ENCODE data around the gene PDCL3.

Gene PDCL3

GRCh38 chr2:100612388-100613000 is 49.7 kb downstream of the PDCL3 start:
- H2AFZ ChIP-seq (ENCODE audit: low read length): no peak overlapping the region
- H3K4me3 ChIP-seq (ENCODE audit: low read length): no peak overlapping the region
- H3K36me3 ChIP-seq (replicated peaks; ENCODE audit: insufficient read depth, low read length): no peaks in the 10 kb centered on the region
- no peaks in the 10 kb centered on the region for H3F3A ChIP-seq (ENCODE audit: insufficient read depth, low read length)
- no peaks in the 10 kb centered on the region for H3K9me3 ChIP-seq (replicated peaks; ENCODE audit: insufficient read depth, low read length)
- H3K9ac ChIP-seq (ENCODE audit: low read length): no peak overlapping the region
- no peaks in the 10 kb centered on the region for H3K4me1 ChIP-seq (ENCODE audit: low read length)
- no peaks in the 10 kb centered on the region for H3K9me2 ChIP-seq (replicated peaks; ENCODE audit: insufficient read depth, low read length)
- no peak for DNase-seq
- H3K79me2 ChIP-seq (ENCODE audit: low read length): no peaks in the 10 kb centered on the region
- no peak overlapping the region for H3K27ac ChIP-seq (ENCODE audit: low read length)
- H3K27me3 ChIP-seq (replicated peaks; ENCODE audit: insufficient read depth, low read length): no peaks in the 10 kb centered on the region
- no peaks in the 10 kb centered on the region for H4K20me1 ChIP-seq (ENCODE audit: insufficient read depth, low read length)
- TF ChIP-seq, protein P1, sequence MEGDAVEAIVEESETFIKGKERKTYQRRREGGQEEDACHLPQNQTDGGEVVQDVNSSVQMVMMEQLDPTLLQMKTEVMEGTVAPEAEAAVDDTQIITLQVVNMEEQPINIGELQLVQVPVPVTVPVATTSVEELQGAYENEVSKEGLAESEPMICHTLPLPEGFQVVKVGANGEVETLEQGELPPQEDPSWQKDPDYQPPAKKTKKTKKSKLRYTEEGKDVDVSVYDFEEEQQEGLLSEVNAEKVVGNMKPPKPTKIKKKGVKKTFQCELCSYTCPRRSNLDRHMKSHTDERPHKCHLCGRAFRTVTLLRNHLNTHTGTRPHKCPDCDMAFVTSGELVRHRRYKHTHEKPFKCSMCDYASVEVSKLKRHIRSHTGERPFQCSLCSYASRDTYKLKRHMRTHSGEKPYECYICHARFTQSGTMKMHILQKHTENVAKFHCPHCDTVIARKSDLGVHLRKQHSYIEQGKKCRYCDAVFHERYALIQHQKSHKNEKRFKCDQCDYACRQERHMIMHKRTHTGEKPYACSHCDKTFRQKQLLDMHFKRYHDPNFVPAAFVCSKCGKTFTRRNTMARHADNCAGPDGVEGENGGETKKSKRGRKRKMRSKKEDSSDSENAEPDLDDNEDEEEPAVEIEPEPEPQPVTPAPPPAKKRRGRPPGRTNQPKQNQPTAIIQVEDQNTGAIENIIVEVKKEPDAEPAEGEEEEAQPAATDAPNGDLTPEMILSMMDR (IDR thresholded peaks at IDR 0.05; ENCODE audit: low read length): no peak
- TF ChIP-seq EZH2 (optimal IDR thresholded peaks at IDR 0.05; ENCODE audit: low read depth, low read length): no peak
- no peak for TF ChIP-seq EZH2phosphoT487 (IDR thresholded peaks at IDR 0.05; ENCODE audit: low read length)
- H3K4me2 ChIP-seq (ENCODE audit: low read depth, low read length): no peak overlapping the region

DNA sequence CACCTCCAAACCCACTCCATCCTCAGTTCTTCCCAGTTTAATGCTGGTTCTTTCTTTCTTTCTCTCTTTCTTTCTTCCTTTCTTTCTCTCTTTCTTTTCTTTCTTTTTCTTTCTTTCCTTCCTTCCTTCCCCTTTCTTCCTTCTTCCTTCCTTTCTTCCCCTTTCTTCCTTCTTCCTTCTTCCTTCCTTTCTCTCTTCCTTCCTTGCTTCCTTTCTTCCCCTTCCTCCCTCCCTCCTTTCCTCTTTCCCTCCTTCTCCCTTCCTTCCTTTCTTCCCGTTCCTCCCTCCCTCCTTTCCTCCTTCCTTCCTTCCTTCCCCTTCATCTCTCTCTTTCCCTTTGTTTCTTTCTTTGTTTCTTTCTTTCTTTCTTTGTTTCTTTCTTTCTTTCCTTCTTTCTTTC is 50.9 kb downstream of the PDCL3 start:
- TF ChIP-seq EZH2 (optimal IDR thresholded peaks at IDR 0.05; ENCODE audit: low read depth, low read length) (no peak), EZH2phosphoT487 (IDR thresholded peaks at IDR 0.05; ENCODE audit: low read length) (no peak)
- TF ChIP-seq, protein P1 (IDR thresholded peaks at IDR 0.05; ENCODE audit: low read length): no peak
- Histone ChIP-seq H3K27ac (ENCODE audit: low read length) (no peak overlapping the region), H3K79me2 (ENCODE audit: low read length) (no peaks in the 10 kb centered on the region), H3K4me3 (ENCODE audit: low read length) (no peak overlapping the region), H3K4me2 (ENCODE audit: low read depth, low read length) (no peak overlapping the region), H3K9ac (ENCODE audit: low read length) (no peak overlapping the region), H3K27me3 (replicated peaks; ENCODE audit: insufficient read depth, low read length) (no peaks in the 10 kb centered on the region), H3K9me3 (replicated peaks; ENCODE audit: insufficient read depth, low read length) (no peaks in the 10 kb centered on the region), H4K20me1 (ENCODE audit: insufficient read depth, low read length) (no peaks in the 10 kb centered on the region), H3F3A (ENCODE audit: insufficient read depth, low read length) (no peaks in the 10 kb centered on the region), H2AFZ (ENCODE audit: low read length) (no peak overlapping the region), H3K9me2 (replicated peaks; ENCODE audit: insufficient read depth, low read length) (no peaks in the 10 kb centered on the region), H3K36me3 (replicated peaks; ENCODE audit: insufficient read depth, low read length) (no peaks in the 10 kb centered on the region), H3K4me1 (ENCODE audit: low read length) (no peaks in the 10 kb centered on the region)
- DNase-seq: no peak

DNA sequence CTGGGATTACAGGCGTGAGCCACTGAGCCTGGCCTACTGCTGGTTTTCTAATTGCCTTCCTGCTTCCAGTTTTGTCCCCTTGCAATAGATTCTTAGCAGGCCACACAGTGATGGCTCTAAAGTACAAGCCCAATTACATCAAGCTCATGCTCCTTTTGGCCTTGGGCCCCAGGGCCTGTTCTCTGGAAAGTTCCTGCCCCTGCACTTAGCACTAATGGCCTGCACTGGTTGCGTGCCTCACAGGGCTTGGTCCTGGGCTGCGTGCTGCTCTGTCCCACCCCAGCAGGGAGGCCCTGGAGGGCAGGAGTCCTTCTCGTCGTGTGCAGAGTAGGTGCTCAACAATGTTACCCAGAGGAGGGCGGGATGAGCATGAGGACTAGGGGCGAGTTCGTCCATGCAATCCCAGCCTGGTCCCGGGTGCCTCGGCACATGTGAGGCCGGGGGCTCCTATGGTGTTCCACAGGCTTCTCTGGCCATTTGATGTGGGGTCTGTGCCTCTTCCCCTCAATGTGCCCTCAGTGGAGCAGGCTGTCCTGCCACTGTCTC is 51.7 kb downstream of the PDCL3 start:
- H3K4me3 ChIP-seq (ENCODE audit: low read length): no peak overlapping the region
- TF ChIP-seq EZH2 (optimal IDR thresholded peaks at IDR 0.05; ENCODE audit: low read depth, low read length): no peak
- TF ChIP-seq, protein P1 (IDR thresholded peaks at IDR 0.05; ENCODE audit: low read length): no peak
- no peak for TF ChIP-seq EZH2phosphoT487 (IDR thresholded peaks at IDR 0.05; ENCODE audit: low read length)
- H3K79me2 ChIP-seq (ENCODE audit: low read length): no peaks in the 10 kb centered on the region
- no peaks in the 10 kb centered on the region for H3K9me2 ChIP-seq (replicated peaks; ENCODE audit: insufficient read depth, low read length)
- H3K36me3 ChIP-seq (replicated peaks; ENCODE audit: insufficient read depth, low read length): no peaks in the 10 kb centered on the region
- H3K4me2 ChIP-seq (ENCODE audit: low read depth, low read length): no peak overlapping the region
- H3F3A ChIP-seq (ENCODE audit: insufficient read depth, low read length): no peaks in the 10 kb centered on the region
- no peaks in the 10 kb centered on the region for H3K9me3 ChIP-seq (replicated peaks; ENCODE audit: insufficient read depth, low read length)
- no peaks in the 10 kb centered on the region for H4K20me1 ChIP-seq (ENCODE audit: insufficient read depth, low read length)
- H2AFZ ChIP-seq (ENCODE audit: low read length): no peak overlapping the region
- H3K4me1 ChIP-seq (ENCODE audit: low read length): no peaks in the 10 kb centered on the region
- no peaks in the 10 kb centered on the region for H3K27me3 ChIP-seq (replicated peaks; ENCODE audit: insufficient read depth, low read length)
- no peak overlapping the region for H3K27ac ChIP-seq (ENCODE audit: low read length)
- no peak overlapping the region for H3K9ac ChIP-seq (ENCODE audit: low read length)
- DNase-seq: no peak

All from MM.1S (cell line).